Endothelial cell of umbilical vein (primary cell): Measurements from ENCODE around the gene GAS2L2. TPM values are rescaled to one million over a fixed set of nuclear protein-coding genes. Genes with fewer than 3 reads are reported as not detected.
A peak's percentile ranks its signal among the peaks of the same experiment; 100 is the strongest.

Source experiments
- BruUV-seq: library from RNA; stranded (reverse); fragments of 400-500 nt; replicated peaks from 2 replicates; lab custom pipeline; 2021; lab: Mats Ljungman, UMichigan
- CTCF ChIA-PET: fragments of 300-600, 350-600 bp; sonication (Branson Sonifier 250); formaldehyde crosslinking; loops from one replicate; lab custom pipeline; 2021; ENCODE audit warnings: antibody characterized with exemption, inconsistent platforms; lab: Charles Lee
- POLR2A ChIA-PET: fragments of 300-600, 350-600 bp; sonication (Branson Sonifier 250); formaldehyde crosslinking; loops from one replicate; lab custom pipeline; 2021; ENCODE audit warnings: antibody characterized with exemption, inconsistent platforms; lab: Charles Lee
- DNase-seq: peaks from one replicate; pipeline ENCODE4 v3.0.0-alpha.2; 2011; ENCODE audit warnings: low read depth, low spot score
- FAIRE-seq: peaks from 2 replicates; lab custom pipeline; 2011; peaks lifted over from hg19 to GRCh38; lab: Jason Lieb, UNC
- H2AFZ ChIP-seq: 2 replicates; pipeline ENCODE4 v1.6.0; 2012; ENCODE audit warnings: low read depth, low read length, control low read depth, inconsistent platforms
- H3K27ac ChIP-seq: 2 replicates; pipeline ENCODE4 v1.5.1; 2011; ENCODE audit warnings: low read depth, mild to moderate bottlenecking, control low read depth, low read length, moderate library complexity; ENCODE audit not compliant: insufficient read depth
- H3K27me3 ChIP-seq, 2 experiments: 2 replicates each; pipeline versions ENCODE4 v1.6.0 to v1.6.1; 2011; ENCODE audit warnings: low read length in 2 of 2, mixed read lengths in 1 of 2; ENCODE audit not compliant: control insufficient read depth in 2 of 2, insufficient read depth in 2 of 2
- H3K36me3 ChIP-seq, 2 experiments: 2 replicates in 1 of 2; 3 replicates in 1 of 2; pipeline ENCODE4 v1.5.1; 2011; ENCODE audit warnings: low read length in 2 of 2, mild to moderate bottlenecking in 1 of 2, moderate library complexity in 1 of 2; ENCODE audit not compliant: control insufficient read depth in 2 of 2, insufficient read depth in 2 of 2; ENCODE audit errors: extremely low read depth in 1 of 2
- H3K4me1 ChIP-seq: 3 replicates; pipeline ENCODE4 v1.5.1; 2011; ENCODE audit warnings: mild to moderate bottlenecking, low read length; ENCODE audit not compliant: control insufficient read depth, insufficient read depth; ENCODE audit errors: extremely low read depth
- H3K4me2 ChIP-seq: 2 replicates; pipeline ENCODE4 v1.6.1; 2011; ENCODE audit warnings: low read length, control low read depth, mixed read lengths; ENCODE audit not compliant: insufficient read depth
- H3K4me3 ChIP-seq, 3 experiments: fragments of 200-600 bp in 1 of 3; sonication (generic), shearing (Covaris generic) in 1 of 3; replicated peaks in 1 of 3; 2 replicates each; pipeline ENCODE4 v1.5.1; 2011 to 2016; ENCODE audit warnings: control low read depth in 3 of 3, low read length in 3 of 3, mild to moderate bottlenecking in 2 of 3, inconsistent platforms in 1 of 3, low read depth in 1 of 3, moderate library complexity in 1 of 3; ENCODE audit not compliant: insufficient read depth in 1 of 3
- H3K79me2 ChIP-seq: 2 replicates; pipeline ENCODE4 v1.6.0; 2012; ENCODE audit warnings: low read length, inconsistent platforms; ENCODE audit not compliant: control insufficient read depth, insufficient read depth
- H3K9ac ChIP-seq: replicated peaks from 2 replicates; pipeline ENCODE3; 2011; ENCODE audit warnings: low read length, control low read depth; ENCODE audit not compliant: insufficient read depth; ENCODE audit errors: extremely low read depth
- H3K9me1 ChIP-seq: replicated peaks from 3 replicates; pipeline ENCODE4 v1.6.0; 2011; ENCODE audit warnings: mild to moderate bottlenecking, low read length; ENCODE audit not compliant: control insufficient read depth, insufficient read depth; ENCODE audit errors: extremely low read depth
- H3K9me3 ChIP-seq: replicated peaks from 2 replicates; pipeline ENCODE4 v1.5.1; 2012; ENCODE audit warnings: low read length, inconsistent platforms; ENCODE audit not compliant: control insufficient read depth, insufficient read depth
- H4K20me1 ChIP-seq: replicated peaks from 2 replicates; pipeline ENCODE3; 2011; ENCODE audit warnings: mild to moderate bottlenecking, low read length; ENCODE audit not compliant: control insufficient read depth, insufficient read depth; ENCODE audit errors: extremely low read depth
- CTCF ChIP-seq, 2 donors: IDR thresholded peaks; 1 replicate in 1 of 2; 2 replicates in 1 of 2; pipeline ENCODE4 v1.5.1; 2011; ENCODE audit warnings: low read length in 2 of 2, mild to moderate bottlenecking in 2 of 2, moderate library complexity in 2 of 2, control low read depth in 1 of 2, inconsistent platforms in 1 of 2, low read depth in 1 of 2; ENCODE audit not compliant: insufficient read depth in 1 of 2; ENCODE audit errors: extremely low read depth in 1 of 2
- EZH2 ChIP-seq: IDR thresholded peaks from 2 replicates; pipeline ENCODE4 v1.6.1; 2012; ENCODE audit warnings: borderline replicate concordance, low read depth, mild to moderate bottlenecking, moderate library complexity, low read length, inconsistent platforms; ENCODE audit not compliant: severe bottlenecking
- JUN ChIP-seq: IDR thresholded peaks from 2 replicates; pipeline ENCODE4 v1.6.1; 2011; ENCODE audit warnings: borderline replicate concordance, low read depth; ENCODE audit not compliant: insufficient read length, insufficient read depth
- POLR2A ChIP-seq: IDR thresholded peaks from 2 replicates; pipeline ENCODE4 v1.6.1; 2012; ENCODE audit warnings: low read depth, mild to moderate bottlenecking, control low read depth, low read length
- dilution Hi-C: fragments of 300-500 bp; cut with MboI; formaldehyde crosslinking; loops from one replicate; pipeline ENCODE4 v1.15.0; 2019; ENCODE audit warnings: low sequenced_read_pairs; ENCODE audit not compliant: extremely low pct_ligation_motif_present
- intact Hi-C: fragments of 100-400 bp; cut with micrococcal nuclease; formaldehyde crosslinking; loops from one replicate; pipeline ENCODE4 v1.10.0; 2022
- polyA plus RNA-seq, 4 experiments: library from polyadenylated mRNA; depleted of rRNA in 3 of 4; stranded (reverse) in 3 of 4; unstranded in 1 of 4; fragments of >200 nt; gene quantifications; 2 replicates each; pipeline versions ENCODE4 v1.2.1 to v1.2.3, GENCODE V29; 2011 to 2012; ENCODE audit warnings: missing spikeins in 1 of 4
- total RNA-seq: library from RNA; stranded (reverse); gene quantifications from 2 replicates; pipeline ENCODE4 v1.2.3, GENCODE V29; 2021

Gene GAS2L2
- total and polyA plus RNA-seq, 2 donors (not counting 3 experiments of a cell fraction or from before 2014, with no cell fraction given), result not detected

- dilution Hi-C loops, result no loop called here
- BruUV-seq, result no TSS peak
- H3K27ac ChIP-seq, result peak overlapping the region; percentile 53
- peak; percentile 99 for DNase-seq
- no peaks in the 10 kb centered on the region for H3K9me3 ChIP-seq
- peak overlapping the region; percentile 43 for H3K4me2 ChIP-seq
- H2AFZ ChIP-seq, result peak overlapping the region; percentile 30
- ChIA-PET POLR2A (no interaction called here), CTCF (interaction anchor here (1.0 to 1.1 kb wide), 3 partner anchors 26 to 38 kb away, joined by 3 to 22 read pairs (median 7); no protein-coding TSS in a partner anchor)
- no peaks in the 10 kb centered on the region for H4K20me1 ChIP-seq
- H3K36me3 ChIP-seq, result no peaks in the 10 kb centered on the region
- H3K27me3 ChIP-seq, result peaks cover 8 to 14% of the 10 kb centered on the region in 2 experiments
- H3K4me3 ChIP-seq, result no peak overlapping the region
- FAIRE-seq, result no peak
- no peak overlapping the region for H3K9ac ChIP-seq
- intact Hi-C loops, result loop anchor here (1.0 to 10.0 kb wide), 3 partner anchors 8 to 557 kb away; partner anchors contain the start of genes SLFN11, SLFN5 and TAF15
- H3K4me1 ChIP-seq, result peaks cover 28% of the 10 kb centered on the region
- TF ChIP-seq EZH2, result no peak
- TF ChIP-seq CTCF (IDR thresholded peaks at IDR 0.05; ENCODE audit: extremely low read depth in 1 of 2, insufficient read depth in 1 of 2, low read depth in 1 of 2, low read length in 2 of 2), result no peak
- peak; percentile 30 for TF ChIP-seq POLR2A
- TF ChIP-seq JUN, result no peak
- H3K79me2 ChIP-seq, result no peaks in the 10 kb centered on the region
- no peaks in the 10 kb centered on the region for H3K9me1 ChIP-seq
Measured at GRCh38 chr17:35801583-35802224, 48.7 kb upstream of the GAS2L2 start.
